Measurements from ENCODE around the gene NAB1.

GRCh38 chr2:190670182-190670946 lies 21.5 kb downstream of the NAB1 start:
- TF ChIP-seq CTCF (IDR thresholded peaks at IDR 0.05 in 4 of 5, conservative IDR thresholded peaks at IDR 0.05 in 1 of 5) (no peak), POLR2A (IDR thresholded peaks at IDR 0.05) (no peak)
